ENCODE results near the gene UBL4B. TPM values are rescaled to one million over a fixed set of nuclear protein-coding genes. Genes with fewer than 3 reads are reported as not detected.

UBL4B gene
- total RNA-seq, 2 donors from 2014 or later, result 8.4 TPM; not detected in 1

GRCh38 chr1:110113551-110113950 lies 1.3 kb downstream of the UBL4B start:
- Histone ChIP-seq H3K27me3 (replicated peaks; ENCODE audit: insufficient read depth) (no peaks in the 10 kb centered on the region), H3K4me3 (no peak overlapping the region), H3K27ac (no peak overlapping the region), H3K9me3 (no peaks in the 10 kb centered on the region), H3K4me1 (replicated peaks) (no peaks in the 10 kb centered on the region), H3K36me3 (no peaks in the 10 kb centered on the region)
- 68% methylated on average over 5 of the region's 5 CpGs for WGBS
- no peak for TF ChIP-seq POLR2AphosphoS5 (IDR thresholded peaks at IDR 0.05)
- no peak for TF ChIP-seq CTCF (IDR thresholded peaks at IDR 0.05)
- TF ChIP-seq POLR2A (IDR thresholded peaks at IDR 0.05), result no peak
- intact Hi-C loops (cut with DNase I), result no loop called here
- no peak for DNase-seq (ENCODE audit: low spot score)

- intact Hi-C loops (cut with DNase I), result no loop called here
- TF ChIP-seq POLR2AphosphoS5 (IDR thresholded peaks at IDR 0.05), result no peak
- no peak for DNase-seq (ENCODE audit: low spot score)
- H3K4me3 ChIP-seq, result no peak overlapping the region
- H3K36me3 ChIP-seq, result no peaks in the 10 kb centered on the region
- H3K4me1 ChIP-seq (replicated peaks), result no peaks in the 10 kb centered on the region
- H3K27me3 ChIP-seq (replicated peaks; ENCODE audit: insufficient read depth), result no peaks in the 10 kb centered on the region
- H3K9me3 ChIP-seq, result no peaks in the 10 kb centered on the region
- no peak overlapping the region for H3K27ac ChIP-seq
- WGBS, result 79% methylated on average over 5 of the region's 5 CpGs
These were observed 1.9 kb downstream of the UBL4B start for GRCh38 chr1:110114173-110114572.

GRCh38 chr1:110114784-110115183 lies 2.5 kb downstream of the UBL4B start:
- Histone ChIP-seq H3K27ac (no peak overlapping the region), H3K9me3 (no peaks in the 10 kb centered on the region), H3K4me3 (no peak overlapping the region), H3K27me3 (replicated peaks; ENCODE audit: insufficient read depth) (no peaks in the 10 kb centered on the region), H3K36me3 (no peaks in the 10 kb centered on the region), H3K4me1 (replicated peaks) (no peaks in the 10 kb centered on the region)
- DNase-seq (ENCODE audit: low spot score), result no peak
- intact Hi-C loops (cut with DNase I), result no loop called here
- no peak for TF ChIP-seq POLR2A (IDR thresholded peaks at IDR 0.05)
- no peak for TF ChIP-seq POLR2AphosphoS5 (IDR thresholded peaks at IDR 0.05)
- no peak for TF ChIP-seq CTCF (IDR thresholded peaks at IDR 0.05)
- WGBS, result 40% methylated on average over 5 of the region's 5 CpGs

GRCh38 chr1:110118636-110119396 lies 6.6 kb downstream of the UBL4B start:
- H3K27me3 ChIP-seq (replicated peaks; ENCODE audit: insufficient read depth), result no peaks in the 10 kb centered on the region
- no peaks in the 10 kb centered on the region for H3K4me1 ChIP-seq (replicated peaks)
- WGBS, result 74% methylated on average over 7 of the region's 7 CpGs
- TF ChIP-seq CTCF (IDR thresholded peaks at IDR 0.05) (no peak), POLR2A (IDR thresholded peaks at IDR 0.05) (no peak), POLR2AphosphoS5 (IDR thresholded peaks at IDR 0.05) (no peak)
- no peak overlapping the region for H3K27ac ChIP-seq
- DNase-seq (ENCODE audit: low spot score), result no peak
- intact Hi-C loops (cut with DNase I), result no loop called here
- H3K9me3 ChIP-seq, result no peaks in the 10 kb centered on the region
- no peak overlapping the region for H3K4me3 ChIP-seq
- H3K36me3 ChIP-seq, result no peaks in the 10 kb centered on the region

GRCh38 chr1:110119843-110120242 lies 7.6 kb downstream of the UBL4B start:
- DNase-seq (ENCODE audit: low spot score), result no peak
- TF ChIP-seq CTCF (IDR thresholded peaks at IDR 0.05), result no peak
- TF ChIP-seq POLR2A (IDR thresholded peaks at IDR 0.05), result no peak
- TF ChIP-seq POLR2AphosphoS5 (IDR thresholded peaks at IDR 0.05), result no peak
- intact Hi-C loops (cut with DNase I), result no loop called here
- Histone ChIP-seq H3K4me3 (no peak overlapping the region), H3K27me3 (replicated peaks; ENCODE audit: insufficient read depth) (no peaks in the 10 kb centered on the region), H3K27ac (no peak overlapping the region), H3K9me3 (no peaks in the 10 kb centered on the region), H3K36me3 (no peaks in the 10 kb centered on the region), H3K4me1 (replicated peaks) (no peaks in the 10 kb centered on the region)
- WGBS, result 73% methylated on average over 2 of the region's 3 CpGs

Data from prostate gland (tissue), 2 donors.